Brain pericyte (primary cell): ENCODE data around the gene NF1.
"Not testable (repeated sequence)": the region's sequence is repeated elsewhere in the genome, so short reads cannot be mapped to it uniquely, and the experiment has no call there.

Experiments
- DNase-seq: peaks from one replicate; pipeline ENCODE4 v3.0.0-alpha.2; 2012; ENCODE audit warnings: low read depth, low spot score

NF1 gene, protein sequence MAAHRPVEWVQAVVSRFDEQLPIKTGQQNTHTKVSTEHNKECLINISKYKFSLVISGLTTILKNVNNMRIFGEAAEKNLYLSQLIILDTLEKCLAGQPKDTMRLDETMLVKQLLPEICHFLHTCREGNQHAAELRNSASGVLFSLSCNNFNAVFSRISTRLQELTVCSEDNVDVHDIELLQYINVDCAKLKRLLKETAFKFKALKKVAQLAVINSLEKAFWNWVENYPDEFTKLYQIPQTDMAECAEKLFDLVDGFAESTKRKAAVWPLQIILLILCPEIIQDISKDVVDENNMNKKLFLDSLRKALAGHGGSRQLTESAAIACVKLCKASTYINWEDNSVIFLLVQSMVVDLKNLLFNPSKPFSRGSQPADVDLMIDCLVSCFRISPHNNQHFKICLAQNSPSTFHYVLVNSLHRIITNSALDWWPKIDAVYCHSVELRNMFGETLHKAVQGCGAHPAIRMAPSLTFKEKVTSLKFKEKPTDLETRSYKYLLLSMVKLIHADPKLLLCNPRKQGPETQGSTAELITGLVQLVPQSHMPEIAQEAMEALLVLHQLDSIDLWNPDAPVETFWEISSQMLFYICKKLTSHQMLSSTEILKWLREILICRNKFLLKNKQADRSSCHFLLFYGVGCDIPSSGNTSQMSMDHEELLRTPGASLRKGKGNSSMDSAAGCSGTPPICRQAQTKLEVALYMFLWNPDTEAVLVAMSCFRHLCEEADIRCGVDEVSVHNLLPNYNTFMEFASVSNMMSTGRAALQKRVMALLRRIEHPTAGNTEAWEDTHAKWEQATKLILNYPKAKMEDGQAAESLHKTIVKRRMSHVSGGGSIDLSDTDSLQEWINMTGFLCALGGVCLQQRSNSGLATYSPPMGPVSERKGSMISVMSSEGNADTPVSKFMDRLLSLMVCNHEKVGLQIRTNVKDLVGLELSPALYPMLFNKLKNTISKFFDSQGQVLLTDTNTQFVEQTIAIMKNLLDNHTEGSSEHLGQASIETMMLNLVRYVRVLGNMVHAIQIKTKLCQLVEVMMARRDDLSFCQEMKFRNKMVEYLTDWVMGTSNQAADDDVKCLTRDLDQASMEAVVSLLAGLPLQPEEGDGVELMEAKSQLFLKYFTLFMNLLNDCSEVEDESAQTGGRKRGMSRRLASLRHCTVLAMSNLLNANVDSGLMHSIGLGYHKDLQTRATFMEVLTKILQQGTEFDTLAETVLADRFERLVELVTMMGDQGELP (N-terminal part only)

DNA sequence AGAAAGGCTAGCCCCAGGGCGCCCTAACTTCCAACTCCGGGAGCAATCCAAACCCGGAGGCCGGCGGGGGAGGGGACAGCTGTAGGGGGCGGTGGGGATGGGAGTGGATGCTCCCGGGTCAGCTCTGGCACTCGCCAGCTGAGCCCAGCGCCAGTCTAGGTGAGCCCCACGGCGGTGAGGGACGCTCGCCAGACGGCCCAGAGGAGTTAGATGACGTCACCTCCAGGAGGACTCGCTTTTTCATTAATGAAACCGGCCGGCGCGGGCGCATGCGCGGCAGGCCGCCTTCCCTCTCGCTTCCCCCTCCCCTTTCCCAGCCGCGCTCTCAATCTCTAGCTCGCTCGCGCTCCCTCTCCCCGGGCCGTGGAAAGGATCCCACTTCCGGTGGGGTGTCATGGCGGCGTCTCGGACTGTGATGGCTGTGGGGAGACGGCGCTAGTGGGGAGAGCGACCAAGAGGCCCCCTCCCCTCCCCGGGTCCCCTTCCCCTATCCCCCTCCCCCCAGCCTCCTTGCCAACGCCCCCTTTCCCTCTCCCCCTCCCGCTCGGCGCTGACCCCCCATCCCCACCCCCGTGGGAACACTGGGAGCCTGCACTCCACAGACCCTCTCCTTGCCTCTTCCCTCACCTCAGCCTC lies at the start of gene NF1:
Gene NF1, plus strand, starts transcription at position 378 of the 636 bp plus-strand sequence. CDS start 333 bp downstream, outside the sequence.
- DNase-seq: peak; percentile 82

DNA sequence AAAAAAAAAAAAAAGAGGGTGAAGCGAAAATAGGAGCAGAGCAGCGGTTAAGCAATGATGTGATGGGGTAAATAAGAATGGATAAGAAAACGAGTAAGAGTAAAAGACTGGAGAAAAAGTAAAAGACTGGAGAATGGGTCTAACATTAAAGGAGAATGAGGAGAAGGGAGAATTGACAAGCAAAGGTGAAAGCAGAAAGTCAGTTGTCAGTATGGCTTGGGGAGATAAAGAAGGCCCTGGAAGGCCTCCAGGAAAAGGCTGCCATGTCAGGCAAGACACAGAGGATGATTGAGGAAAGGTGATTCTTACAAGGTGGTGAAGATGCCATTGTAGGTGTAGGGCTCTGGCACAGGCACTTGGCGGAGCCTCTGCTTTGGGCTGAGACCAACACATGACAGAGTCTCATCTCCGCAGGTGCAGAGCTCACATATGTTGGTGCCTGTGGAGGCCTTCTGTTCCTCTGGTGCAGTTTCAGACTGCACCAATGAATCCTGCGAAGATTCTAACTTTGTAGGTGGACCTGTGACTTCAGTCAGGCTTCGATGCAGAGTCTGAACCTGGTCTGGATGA lies 47.8 kb upstream of the NF1 start:
- not testable (repeated sequence) for DNase-seq

DNA sequence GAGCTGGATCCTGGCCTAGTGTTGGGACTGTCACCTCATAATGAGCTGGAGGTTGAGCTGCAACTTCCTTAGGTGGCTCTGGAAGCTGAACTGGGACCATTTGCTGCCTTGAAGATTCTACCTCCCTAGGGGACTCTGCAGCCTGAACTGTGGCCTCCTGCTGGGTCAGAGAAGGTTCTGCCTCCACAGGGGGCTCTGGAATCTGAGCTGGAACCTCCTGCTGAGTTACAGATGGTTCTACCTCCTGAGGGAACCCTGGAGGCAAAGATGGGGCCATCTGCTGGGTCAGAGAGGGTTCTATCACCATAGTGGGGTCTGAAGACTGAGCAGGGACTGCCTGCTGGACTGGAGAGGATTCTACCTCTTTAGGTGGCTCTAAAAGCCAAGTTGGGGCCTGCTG lies 46.6 kb upstream of the NF1 start:
- no peak for DNase-seq

DNA sequence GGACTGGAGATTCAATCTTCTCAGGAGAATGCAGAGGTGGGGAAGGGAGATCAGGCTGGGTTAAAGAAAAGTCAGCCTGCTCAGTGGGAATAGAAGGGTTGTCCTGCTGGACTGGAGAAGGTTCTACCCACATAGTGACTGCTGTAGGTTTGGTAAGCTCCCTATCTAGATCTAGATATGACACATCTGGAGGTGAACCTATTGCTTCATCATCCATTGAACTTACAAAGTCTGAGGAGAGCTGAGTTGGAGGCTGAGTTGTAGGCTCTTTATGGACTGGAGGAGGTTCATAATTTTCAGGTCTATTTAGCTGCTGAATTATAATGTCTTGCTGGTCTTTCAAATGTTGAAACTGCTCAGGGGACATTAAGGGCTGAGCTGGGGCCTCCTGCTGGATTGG lies 46.0 kb upstream of the NF1 start:
- no peak for DNase-seq

DNA sequence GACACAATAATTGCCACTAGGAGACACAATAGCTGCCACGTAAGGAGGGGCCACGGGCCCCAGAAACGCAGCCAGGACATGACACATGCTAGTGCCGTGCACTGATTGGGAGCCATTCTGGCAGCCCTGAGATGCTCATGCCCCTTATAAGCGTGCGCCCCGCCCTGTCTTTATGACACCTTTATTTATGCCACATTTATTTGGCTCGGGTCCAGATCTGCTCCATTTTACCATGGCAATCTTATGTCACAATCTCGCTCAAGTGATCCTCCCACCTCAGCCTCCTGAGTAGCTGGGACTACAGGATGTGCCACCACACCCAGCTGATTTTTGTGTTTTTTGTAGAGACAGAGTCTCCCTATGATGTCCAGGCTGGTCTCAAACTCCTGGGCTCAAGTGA lies 43.8 kb upstream of the NF1 start:
- no peak for DNase-seq

DNA sequence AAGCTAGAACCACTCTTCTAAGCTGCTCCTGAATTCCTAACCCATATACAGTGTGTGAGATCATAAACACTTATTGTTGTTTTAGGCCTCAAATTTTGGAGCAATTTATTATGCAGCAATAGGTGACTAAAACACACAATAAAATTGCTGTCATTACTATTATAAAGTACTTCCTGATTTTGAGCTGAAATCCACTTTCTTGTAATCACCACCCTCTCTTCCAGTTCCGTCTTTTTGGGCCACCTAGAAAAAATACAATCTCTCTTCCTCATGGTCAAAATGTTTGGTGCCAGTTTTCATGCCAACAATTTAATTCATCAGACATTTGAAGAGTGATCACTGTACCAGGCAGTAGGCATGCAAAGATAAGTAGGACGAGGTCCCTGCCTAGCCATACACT lies 43.3 kb upstream of the NF1 start:
- no peak for DNase-seq

DNA sequence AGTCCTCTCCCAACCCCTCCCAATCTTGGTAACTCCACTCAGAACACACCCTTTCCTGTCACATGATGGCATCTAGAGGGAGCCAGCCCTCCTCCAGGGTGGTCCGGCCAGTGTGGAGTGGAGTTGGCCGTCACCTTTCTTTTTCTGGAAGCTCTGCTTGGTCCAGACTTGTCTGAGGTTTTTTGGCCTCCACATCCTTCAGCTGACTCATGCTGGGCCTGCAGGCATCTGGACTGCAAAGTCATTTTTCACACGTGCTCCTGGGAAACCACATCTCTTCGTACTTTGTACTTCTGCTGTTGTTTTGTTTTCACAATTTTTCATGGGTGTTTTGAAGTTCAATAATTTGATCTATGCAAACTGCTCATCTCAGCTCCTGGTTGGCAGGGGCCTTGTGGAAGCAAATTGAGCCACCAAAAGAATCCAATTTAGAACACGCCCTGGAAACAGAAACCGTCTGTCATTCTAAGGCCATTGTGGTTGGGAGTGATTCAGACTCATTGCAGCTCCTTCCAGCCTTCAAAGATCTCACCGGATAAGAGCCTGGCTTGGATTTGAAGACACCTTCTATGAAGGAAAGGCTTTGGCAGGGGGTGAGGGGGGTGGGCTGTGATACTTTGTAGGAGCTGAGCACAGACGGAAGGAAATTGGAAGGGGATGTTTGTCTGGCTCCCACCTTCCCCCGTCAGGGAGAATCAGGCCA lies 42.4 kb upstream of the NF1 start:
- DNase-seq: peak; percentile 55

DNA sequence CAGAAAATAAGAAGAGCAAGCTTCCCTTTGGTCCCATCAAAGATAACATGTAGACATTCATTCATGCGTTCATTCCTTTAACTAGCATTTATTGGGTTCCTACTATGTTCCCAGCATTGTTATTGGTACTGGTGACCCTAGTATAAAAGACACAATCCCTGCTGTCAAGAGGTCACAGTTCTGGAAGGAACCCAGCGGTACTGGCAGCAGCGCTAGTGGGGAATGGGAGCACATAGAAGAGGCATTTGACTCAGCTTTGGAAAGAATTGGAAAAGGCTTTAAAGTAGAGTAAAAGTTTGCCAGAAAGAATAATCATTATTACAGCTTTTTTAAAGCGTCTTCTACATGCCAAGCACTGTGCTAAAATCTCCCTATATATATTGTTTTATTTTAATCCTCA lies 41.7 kb upstream of the NF1 start:
- no peak for DNase-seq

DNA sequence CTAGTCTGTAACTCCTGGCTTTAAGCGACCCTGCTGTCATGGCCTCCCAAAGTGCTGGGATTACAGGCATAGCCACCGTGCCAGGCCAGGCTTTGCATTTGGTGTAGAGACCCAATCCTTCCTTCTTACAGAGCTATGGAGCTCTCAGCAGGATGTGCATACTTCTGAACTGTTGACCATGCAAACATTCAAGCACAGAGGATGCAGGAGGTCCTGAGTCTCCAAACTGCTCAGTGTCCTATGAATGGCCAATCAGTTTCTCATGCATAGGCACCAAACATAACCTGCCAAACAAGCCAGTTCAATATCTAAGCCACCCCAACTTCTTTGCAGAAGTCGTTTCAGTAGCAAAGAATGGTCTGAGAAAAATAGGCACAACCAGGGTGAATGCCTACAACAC lies 40.0 kb upstream of the NF1 start:
- no peak for DNase-seq

DNA sequence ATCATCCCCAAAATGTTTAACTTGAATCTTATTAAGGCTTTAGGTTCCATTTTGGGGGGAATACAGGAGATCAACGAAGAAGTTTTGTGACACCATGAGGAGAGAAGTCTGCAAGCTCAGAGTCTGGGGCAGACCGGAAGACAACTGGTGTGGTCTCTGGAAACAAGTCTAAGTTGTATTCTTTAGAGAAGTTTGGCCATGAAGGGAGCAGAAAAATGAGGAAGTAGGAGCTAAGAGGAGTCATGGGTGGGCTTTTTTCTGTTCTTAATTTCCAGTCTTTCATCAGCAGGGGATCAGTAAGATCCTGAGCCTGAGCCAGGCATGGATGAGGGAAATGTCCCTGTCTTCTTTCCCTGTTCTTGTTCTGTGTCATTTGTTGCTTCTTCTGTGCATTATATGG lies 35.8 kb upstream of the NF1 start:
- no peak for DNase-seq

DNA sequence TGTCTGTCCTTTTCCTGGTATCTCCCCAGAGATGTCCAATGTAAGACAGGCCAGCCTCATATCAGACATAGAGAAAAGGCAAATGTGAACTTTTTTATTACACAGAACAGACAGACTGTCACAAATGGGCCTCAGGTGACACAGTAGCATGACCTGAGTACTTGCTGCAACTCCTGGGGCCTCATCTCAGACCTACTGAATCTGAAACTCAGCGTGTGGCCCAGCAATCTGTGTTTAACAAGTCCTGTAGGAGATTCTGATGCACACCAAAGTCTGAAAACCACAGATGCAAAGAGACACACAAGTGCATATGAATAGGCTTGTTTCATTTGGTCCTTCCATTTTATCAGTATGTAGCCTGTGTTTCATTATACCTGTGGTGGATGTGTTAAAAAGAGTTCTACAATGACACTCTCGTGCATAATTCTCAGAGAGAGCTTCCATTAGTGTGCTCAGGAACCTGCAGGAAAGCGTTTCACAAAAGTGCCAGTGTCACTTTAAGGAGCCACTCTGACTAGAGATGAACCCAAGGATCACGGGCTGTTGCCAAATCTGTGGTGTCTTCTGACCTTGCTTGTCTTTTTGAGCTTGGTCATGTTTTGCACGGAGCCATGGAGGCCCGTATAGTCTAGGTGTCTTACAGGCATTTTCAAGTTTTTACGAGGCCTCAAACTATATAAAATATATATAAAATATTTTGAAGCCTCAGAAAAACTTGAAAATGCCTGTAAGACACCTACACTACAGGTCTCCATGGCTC lies 33.8 kb upstream of the NF1 start:
- no peak for DNase-seq

DNA sequence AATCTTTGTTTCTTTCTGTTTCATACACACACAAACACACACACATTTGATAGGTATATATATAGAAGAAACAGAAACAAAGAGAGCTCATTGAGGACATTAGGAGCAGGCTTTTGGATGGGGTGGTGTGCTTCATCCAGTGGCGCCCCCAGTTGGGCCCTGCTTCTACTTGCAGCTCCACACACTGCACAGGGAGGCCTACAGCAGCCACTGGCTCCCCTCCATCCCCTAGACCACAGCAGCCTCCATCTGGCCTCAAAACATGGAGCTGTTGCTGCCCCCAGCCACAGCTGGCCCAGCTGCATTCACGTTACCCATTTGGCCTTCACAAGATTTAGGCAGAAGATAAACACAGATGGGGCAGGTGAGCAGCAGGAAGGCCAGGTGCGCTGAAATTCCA lies 33.1 kb upstream of the NF1 start:
- DNase-seq: no peak

DNA sequence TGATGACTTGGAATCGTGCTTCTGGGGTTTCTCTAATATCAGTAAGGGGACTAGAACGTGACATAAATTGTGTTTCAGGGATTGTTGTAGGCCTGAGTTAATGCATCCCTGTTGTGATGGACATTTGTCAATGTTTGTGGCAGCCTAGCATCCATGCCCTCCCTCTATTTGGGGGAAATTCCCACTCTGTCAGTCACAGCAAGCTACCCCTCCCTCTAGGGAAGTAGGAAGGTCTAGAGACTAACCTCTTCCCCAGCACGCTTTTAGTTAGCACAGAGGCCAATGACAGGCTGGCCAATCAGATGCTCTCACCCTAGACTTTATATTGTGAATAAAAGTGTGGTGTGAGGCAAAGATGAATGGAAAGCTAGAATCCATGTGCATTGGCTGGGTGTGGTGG lies 32.4 kb upstream of the NF1 start:
- no peak for DNase-seq

DNA sequence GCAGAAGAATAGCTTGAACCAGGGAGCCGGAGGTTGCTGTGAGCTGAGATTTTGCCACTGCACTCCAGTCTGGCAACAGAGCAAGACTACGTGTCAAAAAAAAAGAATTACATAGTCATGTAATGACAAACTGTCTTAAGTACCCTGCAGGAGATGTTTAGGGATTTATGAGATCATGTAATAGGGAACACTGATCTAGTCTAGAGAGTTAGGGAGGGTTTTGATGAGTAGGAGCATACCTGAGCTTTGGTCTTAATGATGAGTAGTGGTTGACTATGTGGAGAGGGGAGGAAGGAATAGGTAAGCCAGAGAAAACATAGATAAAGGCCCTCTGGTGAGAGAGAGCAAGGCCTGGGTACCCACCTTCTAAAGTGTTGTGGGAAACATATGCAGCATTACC lies 30.1 kb upstream of the NF1 start:
- no peak for DNase-seq

DNA sequence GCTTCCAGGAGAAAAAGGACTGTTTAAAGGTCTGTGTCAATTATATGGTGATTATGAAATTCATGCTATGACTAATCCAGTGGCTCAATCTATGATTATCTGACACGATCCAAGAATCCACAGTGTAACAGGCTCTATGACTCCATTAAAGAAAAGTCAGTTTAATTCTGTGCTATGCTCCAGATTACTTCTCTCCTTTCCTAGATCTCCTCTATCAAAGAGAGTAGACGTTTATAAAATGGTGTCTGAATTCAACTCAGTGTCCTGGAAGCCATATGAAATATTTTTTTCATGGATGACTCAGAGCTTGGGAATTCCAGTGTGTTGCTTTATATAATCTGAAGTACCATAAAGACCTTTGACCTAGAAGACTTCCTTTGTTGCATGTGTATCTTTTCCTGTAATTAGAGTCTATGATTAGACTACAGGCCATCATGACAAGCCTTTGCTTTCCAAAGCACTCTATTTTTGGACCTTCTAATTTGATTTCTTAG lies 27.0 kb upstream of the NF1 start:
- DNase-seq: no peak

DNA sequence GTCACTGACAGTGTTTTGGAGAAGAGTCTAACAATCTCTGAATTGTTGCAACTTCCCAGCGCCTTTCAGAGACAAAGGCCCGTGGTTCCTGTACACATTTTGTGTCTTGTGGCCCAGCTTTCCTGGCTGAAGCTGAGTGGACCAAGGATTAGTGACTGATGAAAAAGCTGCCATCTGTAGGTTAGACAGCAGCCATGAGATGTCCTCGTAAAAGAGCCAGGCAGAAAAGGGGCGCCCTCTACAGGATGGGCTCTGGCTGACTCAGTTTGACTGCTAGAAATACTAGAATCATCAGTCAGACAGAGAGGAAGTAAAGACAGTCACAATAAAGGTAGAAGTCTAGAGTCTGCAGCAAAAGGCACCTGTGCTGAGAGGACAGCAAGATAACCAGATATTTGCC lies 26.5 kb upstream of the NF1 start:
- DNase-seq: no peak

DNA sequence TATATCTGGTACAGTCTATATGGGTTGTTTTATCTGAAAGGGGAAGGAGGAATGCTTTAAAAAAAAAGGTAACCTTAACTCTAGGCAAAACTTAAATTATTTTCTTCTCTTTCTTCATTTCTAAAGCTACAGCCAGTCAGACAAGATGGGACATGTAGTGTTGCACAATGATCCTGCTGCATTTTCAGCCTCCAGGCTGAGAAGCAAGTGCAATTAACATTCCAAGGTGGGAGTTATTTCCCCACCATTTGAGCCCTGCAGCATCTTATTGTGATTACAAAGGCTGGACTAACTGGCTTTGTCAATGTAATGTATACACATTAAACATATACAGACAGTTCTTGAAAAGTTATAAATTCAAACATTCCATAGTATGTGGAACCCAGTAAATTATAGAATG lies 22.6 kb upstream of the NF1 start:
- no peak for DNase-seq

DNA sequence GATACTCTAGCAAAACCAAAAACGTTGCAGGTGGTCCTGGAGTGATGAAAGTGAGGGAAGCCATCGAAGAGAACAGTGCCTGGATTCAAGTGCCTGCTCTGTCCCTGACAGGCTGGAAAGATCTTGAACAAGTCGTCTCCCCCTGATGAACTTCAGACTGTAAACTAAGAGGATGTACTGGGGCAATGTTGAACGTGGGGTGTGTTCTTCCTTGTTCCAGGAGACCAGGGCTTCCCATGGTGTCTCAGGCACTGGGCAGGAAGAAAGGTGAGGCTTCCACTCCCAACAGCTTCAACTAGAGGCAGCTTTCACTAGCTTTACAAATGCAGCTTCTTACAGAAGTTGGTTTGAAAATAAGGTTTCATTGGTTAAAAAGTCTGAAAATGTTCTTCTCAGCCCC lies 21.4 kb upstream of the NF1 start:
- DNase-seq: no peak

DNA sequence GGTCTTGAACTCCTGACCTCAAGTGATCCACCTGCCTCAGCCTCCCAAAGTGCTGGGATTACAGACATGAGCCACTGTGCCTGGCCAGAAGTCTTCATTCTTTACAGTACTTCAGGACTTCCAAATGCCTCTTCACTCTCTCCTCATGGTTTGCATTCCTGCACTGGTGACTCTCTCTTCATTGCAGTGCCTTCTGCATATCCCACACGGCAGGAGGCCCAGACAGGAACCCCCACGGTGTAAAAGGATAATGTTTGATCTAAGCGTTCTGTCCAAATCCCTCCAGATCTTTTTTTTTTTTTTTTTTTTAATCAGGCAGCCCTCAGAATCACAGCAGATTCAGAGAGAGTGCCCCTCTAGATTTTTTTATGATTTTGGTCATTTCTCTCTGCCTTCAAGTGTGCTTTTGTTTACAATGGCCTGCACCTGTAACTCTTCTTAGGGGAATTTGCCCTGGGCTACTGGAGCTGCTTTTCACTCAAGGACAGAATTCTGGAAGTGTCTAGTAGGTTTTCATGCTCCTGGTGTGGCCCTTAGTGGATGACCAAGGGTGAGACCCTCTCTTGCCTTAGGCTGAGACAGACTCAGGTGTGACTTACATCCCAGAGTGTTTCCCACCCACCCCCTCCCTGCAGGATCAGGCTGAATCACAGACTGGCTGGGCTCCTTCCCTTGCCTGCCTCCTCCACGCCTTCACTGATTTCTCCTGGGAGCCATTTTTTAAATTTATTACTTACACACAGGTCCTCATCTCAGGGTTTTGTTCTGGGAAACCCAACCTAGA lies 19.8 kb upstream of the NF1 start:
- no peak for DNase-seq
